AG04450 (cell line): Measurements from ENCODE around the gene TBX1. TPM values are rescaled to one million over a fixed set of nuclear protein-coding genes. Genes with fewer than 3 reads are reported as not detected.

Experiments used
- CTCF ChIA-PET: fragments of 300-600, 350-600 bp; formaldehyde crosslinking; extraction: SDS; loops from one replicate; lab custom pipeline; 2022; ENCODE audit warnings: antibody characterized with exemption, inconsistent platforms; lab: Charles Lee
- POLR2A ChIA-PET: fragments of 350-600 bp; formaldehyde crosslinking; extraction: SDS; loops from one replicate; lab custom pipeline; 2021; ENCODE audit warnings: antibody characterized with exemption, inconsistent platforms; lab: Yijun Ruan, JAX
- DNase-seq: peaks from one replicate; pipeline ENCODE4 v3.0.0-alpha.2; 2011; ENCODE audit warnings: low read depth, low spot score
- H3K27ac ChIP-seq: one replicate; pipeline ENCODE4 v1.5.1; 2012; ENCODE audit warnings: low read depth, low read length, control low read depth
- H3K27me3 ChIP-seq: one replicate; pipeline ENCODE4 v1.6.0; 2012; ENCODE audit warnings: low read length; ENCODE audit not compliant: control insufficient read depth, insufficient read depth
- H3K4me3 ChIP-seq: 2 replicates; pipeline ENCODE4 v1.5.1; 2011; ENCODE audit warnings: mild to moderate bottlenecking, low read depth, low read length, control low read depth
- H3K9me3 ChIP-seq: 2 replicates; pipeline ENCODE4 v1.5.1; 2012; ENCODE audit warnings: low read length; ENCODE audit not compliant: control insufficient read depth, insufficient read depth
- CTCF ChIP-seq: IDR thresholded peaks from 2 replicates; pipeline ENCODE4 v1.5.1; 2011; ENCODE audit warnings: low read depth, low read length, control low read depth, inconsistent platforms
- polyA plus RNA-seq: library from polyadenylated mRNA; depleted of rRNA; stranded (reverse); fragments of >200 nt; gene quantifications from 2 replicates; pipeline ENCODE4 v1.2.3, GENCODE V29; 2011

TBX1 gene
- polyA plus RNA-seq, 1 experiment: not detected

GRCh38 chr22:19812910-19813309 is 52.3 kb downstream of the TBX1 start:
- Histone ChIP-seq H3K27ac (no peak overlapping the region), H3K9me3 (no peaks in the 10 kb centered on the region; the same call in 1 of the 2 replicates), H3K4me3 (no peak overlapping the region), H3K27me3 (no peaks in the 10 kb centered on the region)
- DNase-seq: no peak
- ChIA-PET POLR2A (no interaction called here), CTCF (no interaction called here)
- no peak for TF ChIP-seq CTCF

GRCh38 chr22:19814428-19814827 is 53.9 kb downstream of the TBX1 start:
- POLR2A ChIA-PET: no interaction called here
- H3K9me3 ChIP-seq: no peaks in the 10 kb centered on the region; the same call in 1 of the 2 replicates
- no peak overlapping the region for H3K4me3 ChIP-seq
- TF ChIP-seq CTCF: no peak
- H3K27me3 ChIP-seq: no peaks in the 10 kb centered on the region
- CTCF ChIA-PET: no interaction called here
- H3K27ac ChIP-seq: no peak overlapping the region
- no peak for DNase-seq

GRCh38 chr22:19815093-19815822 is 54.7 kb downstream of the TBX1 start:
- DNase-seq: no peak
- POLR2A ChIA-PET: no interaction called here
- CTCF ChIA-PET: no interaction called here
- no peak for TF ChIP-seq CTCF
- Histone ChIP-seq H3K27me3 (no peaks in the 10 kb centered on the region), H3K4me3 (no peak overlapping the region), H3K9me3 (no peaks in the 10 kb centered on the region; the same call in 1 of the 2 replicates), H3K27ac (no peak overlapping the region)

DNA sequence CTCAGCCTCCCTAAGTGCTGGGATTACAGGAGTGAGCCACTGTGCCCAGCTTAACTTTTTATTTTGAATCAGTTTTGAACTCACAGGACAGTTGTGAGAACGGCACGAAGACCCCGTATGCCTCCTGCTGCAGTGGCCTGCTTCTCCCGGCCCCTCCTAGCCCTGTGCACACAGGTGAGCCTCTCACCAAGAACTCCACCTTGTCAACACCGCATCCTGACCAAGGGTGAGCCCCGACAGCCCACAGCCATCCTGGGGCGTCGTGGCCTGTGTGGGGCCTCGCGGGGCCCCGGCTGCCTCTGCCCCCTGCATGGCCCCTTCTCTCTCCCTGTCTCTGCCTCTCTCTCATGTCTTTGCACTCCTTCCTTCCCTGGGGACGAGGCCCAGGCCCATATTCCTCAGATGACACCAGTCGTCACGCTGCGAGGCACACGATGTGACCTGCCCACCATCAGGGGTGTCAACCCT is 55.3 kb downstream of the TBX1 start:
- ChIA-PET CTCF (no interaction called here), POLR2A (no interaction called here)
- no peak for DNase-seq
- Histone ChIP-seq H3K27ac (no peak overlapping the region), H3K9me3 (no peaks in the 10 kb centered on the region), H3K27me3 (no peaks in the 10 kb centered on the region), H3K4me3 (no peak overlapping the region)
- no peak for TF ChIP-seq CTCF

DNA sequence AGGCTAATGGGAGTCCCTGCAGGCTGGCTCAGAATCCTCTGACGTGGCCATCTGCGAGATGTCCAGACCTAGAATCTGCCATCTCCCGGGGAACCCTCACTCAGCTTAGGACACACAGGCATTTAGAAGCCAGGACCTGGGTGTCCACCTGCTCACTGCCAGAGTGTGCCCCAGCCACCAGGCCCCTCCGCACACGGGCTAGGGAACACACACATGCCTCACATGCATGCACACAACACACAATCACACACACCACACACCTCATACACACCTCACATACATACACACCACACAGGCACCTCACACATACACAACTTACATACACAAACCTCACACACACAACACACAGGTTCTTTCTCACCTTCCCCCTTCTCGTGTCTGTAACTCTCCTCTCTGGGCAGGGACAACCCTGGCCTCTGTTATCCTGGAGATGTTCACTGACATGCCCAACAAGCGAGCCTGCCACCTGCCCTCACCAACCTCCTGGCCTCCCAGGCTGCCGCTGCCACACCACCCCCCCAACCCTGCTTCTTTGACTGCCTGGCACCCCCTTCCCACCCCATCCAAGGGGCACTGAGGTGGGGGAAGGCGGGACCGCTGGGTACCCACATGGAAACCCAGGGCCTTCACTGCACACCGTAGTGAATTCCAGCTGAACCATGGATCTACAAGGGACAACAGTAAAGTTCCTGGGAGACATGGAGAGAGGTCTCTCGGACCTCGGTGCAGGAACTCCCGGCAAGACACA is 56.0 kb downstream of the TBX1 start:
- Histone ChIP-seq H3K9me3 (no peaks in the 10 kb centered on the region), H3K4me3 (no peak overlapping the region), H3K27me3 (no peaks in the 10 kb centered on the region), H3K27ac (no peak overlapping the region)
- TF ChIP-seq CTCF: no peak
- DNase-seq: no peak
- ChIA-PET CTCF (no interaction called here), POLR2A (no interaction called here)
